Right lobe of liver (tissue), 6 donors: ENCODE measurements around the gene RUNX2. TPM values are rescaled to one million over a fixed set of nuclear protein-coding genes. Genes with fewer than 3 reads are reported as not detected.

Experiments used
- ATAC-seq, 4 donors: fragments of 200-7000 bp; cut with Tn5 transposase; one replicate each; pipeline ENCODE4 v1.9.1; 2020; ENCODE audit warnings: mild to moderate bottlenecking in 4 of 4, moderate library complexity in 4 of 4
- DNase-seq, 3 donors: peaks; one replicate each; pipeline ENCODE4 v3.0.0-alpha.2; 2020
- H3K27ac ChIP-seq, 3 donors: fragments of 200-600 bp; one replicate each; pipeline ENCODE4 v1.8.0; 2022
- H3K27me3 ChIP-seq, 2 donors: fragments of 200-600 bp; one replicate each; pipeline ENCODE4 v1.8.0; 2022
- H3K36me3 ChIP-seq, 4 donors: fragments of 200-600 bp; sonication (generic) in 1 of 4; one replicate each; pipeline versions ENCODE4 v1.5.1 to v1.8.0; 2017 to 2022; ENCODE audit warnings: control low read depth in 1 of 4
- H3K4me1 ChIP-seq, 4 donors: fragments of 200-600 bp; sonication (generic) in 1 of 4; one replicate each; pipeline versions ENCODE4 v1.5.1 to v1.8.0; 2017 to 2022; ENCODE audit warnings: control low read depth in 1 of 4
- H3K4me3 ChIP-seq, 3 donors: fragments of 200-600 bp; one replicate each; pipeline ENCODE4 v1.8.0; 2022
- H3K9me3 ChIP-seq, 4 donors: fragments of 200-600 bp; sonication (generic) in 1 of 4; one replicate each; pipeline versions ENCODE4 v1.5.1 to v1.8.0; 2017 to 2022; ENCODE audit warnings: control low read depth in 1 of 4
- CTCF ChIP-seq, 4 donors: fragments of 200-600 bp in 3 of 4; fragments of 450-650 bp in 1 of 4; IDR thresholded peaks; one replicate each; pipeline versions ENCODE4 v1.5.1 to v1.8.0; 2016 to 2022; ENCODE audit warnings: antibody characterized with exemption in 4 of 4, mild to moderate bottlenecking in 2 of 4
- POLR2A ChIP-seq: fragments of 450-650 bp; IDR thresholded peaks from one replicate; pipeline ENCODE4 v1.6.1; 2017; ENCODE audit warnings: antibody characterized with exemption, mild to moderate bottlenecking
- WGBS: methylation state at CpG from one replicate; pipeline ENCODE4 v1.1.6; 2018; ENCODE audit warnings: low coverage, low lambda C conversion rate; ENCODE audit not compliant: insufficient coverage; ENCODE audit errors: missing lambda C conversion rate; 5-methylcytosine and 5-hydroxymethylcytosine counted together
- intact Hi-C, 2 donors: fragments of 100-400 bp; cut with DNase I; formaldehyde crosslinking; loops; one replicate each; pipeline versions ENCODE4 v1.11.2 to v1.14.1; 2022
- total RNA-seq, 6 experiments: library from RNA; depleted of rRNA in 2 of 6; stranded (reverse); fragments of >200 nt in 2 of 6; fragmentation: NEBNext Ultra II Directional in 3 of 6; extraction: Animal tissue kit (Norgen Biotek cat#: 25700) in 3 of 6; gene quantifications; one replicate each; pipeline versions ENCODE4 v1.1.0 to v1.2.4, GENCODE V29; 2016 to 2023
- donor health status: DM: no; HTN: yes; CAD: no.
- donor health status: DM: no; HTN: no; CAD: no.
- donor health status: DM: no; HTN: no; CAD: no.
- donor health status: DM: no; HTN: yes; CAD: no.
- donor health status: DM: no; HTN: yes; CAD: no.

Gene RUNX2
- total RNA-seq, 6 experiments from 2014 or later, result 0.15 to 0.80 (median 0.43) TPM

GRCh38 chr6:45540375-45540920, 212.3 kb downstream of the RUNX2 start:
- ATAC-seq, result no peak
- Histone ChIP-seq H3K4me3 (no peak overlapping the region), H3K36me3 (no peaks in the 10 kb centered on the region), H3K27me3 (no peaks in the 10 kb centered on the region), H3K4me1 (peaks cover 0 to 12% (median 2%) of the 10 kb centered on the region in 4 donors), H3K27ac (no peak overlapping the region), H3K9me3 (no peaks in the 10 kb centered on the region)
- intact Hi-C loops, result no loop called here
- TF ChIP-seq POLR2A, result no peak
- no peak for TF ChIP-seq CTCF (IDR thresholded peaks at IDR 0.05)
- WGBS, result 72% methylated on average over 6 of the region's 6 CpGs
- DNase-seq, result no peak

GRCh38 chr6:45541934-45542333, 213.8 kb downstream of the RUNX2 start:
- Histone ChIP-seq H3K27me3 (no peaks in the 10 kb centered on the region), H3K4me3 (no peak overlapping the region), H3K4me1 (peaks cover 0 to 12% (median 2%) of the 10 kb centered on the region in 4 donors), H3K9me3 (no peaks in the 10 kb centered on the region), H3K27ac (no peak overlapping the region), H3K36me3 (no peaks in the 10 kb centered on the region)
- intact Hi-C loops, result no loop called here
- ATAC-seq (no peak), DNase-seq (no peak)
- 76% methylated on average over 3 of the region's 3 CpGs for WGBS
- TF ChIP-seq POLR2A (no peak), CTCF (IDR thresholded peaks at IDR 0.05) (no peak)

GRCh38 chr6:45543298-45544235, 215.4 kb downstream of the RUNX2 start:
- ATAC-seq, result no peak
- WGBS, result 65% methylated on average over 4 of the region's 5 CpGs

GRCh38 chr6:45545416-45545815, 217.3 kb downstream of the RUNX2 start:
- H3K27me3 ChIP-seq, result no peaks in the 10 kb centered on the region
- peaks cover 0 to 13% (median 2%) of the 10 kb centered on the region in 4 donors for H3K4me1 ChIP-seq
- no peaks in the 10 kb centered on the region for H3K9me3 ChIP-seq
- intact Hi-C loops, result no loop called here
- no peaks in the 10 kb centered on the region for H3K36me3 ChIP-seq
- WGBS, result 94% methylated on average over 2 of the region's 2 CpGs
- H3K4me3 ChIP-seq, result no peak overlapping the region
- DNase-seq (no peak), ATAC-seq (no peak)
- no peak for TF ChIP-seq CTCF (IDR thresholded peaks at IDR 0.05)
- TF ChIP-seq POLR2A, result no peak
- H3K27ac ChIP-seq, result no peak overlapping the region

More at GRCh38 chr6:45543298-45544235, 215.4 kb downstream of the RUNX2 start:
- intact Hi-C loops, result no loop called here
- no peaks in the 10 kb centered on the region for H3K9me3 ChIP-seq
- no peak overlapping the region for H3K27ac ChIP-seq
- no peak overlapping the region for H3K4me3 ChIP-seq
- TF ChIP-seq POLR2A (no peak), CTCF (IDR thresholded peaks at IDR 0.05) (no peak)
- no peaks in the 10 kb centered on the region for H3K27me3 ChIP-seq
- no peak for DNase-seq
- no peaks in the 10 kb centered on the region for H3K36me3 ChIP-seq
- peaks cover 0 to 12% (median 3%) of the 10 kb centered on the region in 4 donors for H3K4me1 ChIP-seq
